Stomach (tissue), 9 donors: ENCODE results near the gene PRKG1. TPM values are rescaled to one million over a fixed set of nuclear protein-coding genes. Genes with fewer than 3 reads are reported as not detected.

Experiments
- DNase-seq, 2 donors: peaks; one replicate each; pipeline versions ENCODE4 v3.0.0 to v3.0.0-alpha.2; 2013 to 2019
- H3K27ac ChIP-seq, 5 donors: fragments of 200-600 bp in 4 of 5; sonication (generic) in 4 of 5; one replicate each; pipeline ENCODE4 v1.5.1; 2013 to 2019; ENCODE audit warnings: mild to moderate bottlenecking in 1 of 5, moderate library complexity in 1 of 5
- H3K27me3 ChIP-seq, 3 donors: fragments of 200-600 bp; sonication (generic); one replicate each; pipeline ENCODE4 v1.5.1; 2017 to 2019; ENCODE audit warnings: mixed run types in 1 of 3
- H3K36me3 ChIP-seq, 4 donors: fragments of 200-600 bp; sonication (generic); 1 replicate in 3 of 4; 2 replicates in 1 of 4; pipeline ENCODE4 v1.5.1; 2016 to 2019
- H3K4me1 ChIP-seq, 4 donors: fragments of 200-600 bp; sonication (generic); one replicate each; pipeline ENCODE4 v1.5.1; 2016 to 2019
- H3K4me3 ChIP-seq, 4 donors: fragments of 200-600 bp; sonication (generic) in 3 of 4; one replicate each; pipeline ENCODE4 v1.5.1; 2016 to 2019; ENCODE audit warnings: mild to moderate bottlenecking in 1 of 4
- H3K9me3 ChIP-seq, 4 donors: fragments of 200-600 bp; sonication (generic); one replicate each; pipeline ENCODE4 v1.5.1; 2016 to 2019
- CTCF ChIP-seq, 7 experiments: fragments of 450-650 bp in 4 of 7; fragments of 200-600 bp in 3 of 7; sonication (generic) in 3 of 7; IDR thresholded peaks; one replicate each; pipeline ENCODE4 v1.5.1; 2016 to 2019; ENCODE audit warnings: antibody characterized with exemption in 7 of 7, control low read depth in 2 of 7, mild to moderate bottlenecking in 1 of 7
- EP300 ChIP-seq: sonication (generic); formaldehyde crosslinking; IDR thresholded peaks from one replicate; pipeline ENCODE4 v1.6.1; 2017; ENCODE audit warnings: antibody characterized with exemption
- POLR2A ChIP-seq, 4 donors: fragments of 450-650 bp; IDR thresholded peaks; one replicate each; pipeline ENCODE4 v1.6.1; 2016; ENCODE audit warnings: antibody characterized with exemption in 4 of 4, control low read depth in 2 of 4, mild to moderate bottlenecking in 1 of 4, moderate library complexity in 1 of 4
- POLR2AphosphoS5 ChIP-seq, 3 donors: sonication (generic); formaldehyde crosslinking; IDR thresholded peaks; one replicate each; pipeline ENCODE4 v1.6.1; 2016; ENCODE audit warnings: antibody characterized with exemption in 3 of 3
- WGBS, 5 donors: extraction: QIAGEN DNeasy Blood & Tissue Kit in 3 of 5; methylation state at CpG; one replicate each; pipeline versions ENCODE4 v1.1.5 to v1.1.7; 2013 to 2018; 5-methylcytosine and 5-hydroxymethylcytosine counted together
- intact Hi-C: fragments of 100-400 bp; cut with DNase I; formaldehyde crosslinking; loops from one replicate; pipeline ENCODE4 v1.15.1; 2023; ENCODE audit warnings: low total_unique reads
- polyA plus RNA-seq, 3 donors: library from polyadenylated mRNA; stranded (reverse); fragments of 200-250 nt; gene quantifications; one replicate each; pipeline ENCODE4 v1.2.3, GENCODE V29; 2013
- total RNA-seq, 5 donors: library from RNA; depleted of rRNA; stranded (reverse); fragments of >200 nt; gene quantifications; one replicate each; pipeline versions ENCODE4 v1.1.0 to v1.2.3, GENCODE V29; 2014 to 2016
- donor health status: healthy with polysubstance abuse.
- donor health status: Bipolar disorder and iron deficiency.
- donor health status: healthy.

Gene PRKG1
- total and polyA plus RNA-seq, 8 donors = 1.5 to 89.2 (median 14.3) TPM

- intact Hi-C loops = no loop called here
- no peak overlapping the region for H3K27ac ChIP-seq
- no peak overlapping the region for H3K4me3 ChIP-seq
- peaks cover 0 to 10% (median 4%) of the 10 kb centered on the region in 4 donors for H3K9me3 ChIP-seq
- no peaks in the 10 kb centered on the region for H3K36me3 ChIP-seq
- H3K4me1 ChIP-seq = peaks cover 0 to 4% (median 2%) of the 10 kb centered on the region in 4 donors
- TF ChIP-seq EP300 = no peak
- TF ChIP-seq POLR2AphosphoS5 (IDR thresholded peaks at IDR 0.05) = no peak
- TF ChIP-seq POLR2A (IDR thresholded peaks at IDR 0.05) = no peak
- no peak for TF ChIP-seq CTCF (IDR thresholded peaks at IDR 0.05)
- DNase-seq = no peak
- H3K27me3 ChIP-seq = no peaks in the 10 kb centered on the region
Observed at GRCh38 chr10:51675088-51675487, 600.8 kb downstream of the PRKG1 start.

GRCh38 chr10:51679841-51680240 lies 605.6 kb downstream of the PRKG1 start:
- 37 to 72% (median 49%) methylated on average over 4 to 6 of the region's 6 CpGs for WGBS, 5 donors
- Histone ChIP-seq H3K27ac (no peak overlapping the region), H3K4me3 (no peak overlapping the region), H3K9me3 (no peaks in the 10 kb centered on the region), H3K27me3 (no peaks in the 10 kb centered on the region), H3K4me1 (peaks cover 0 to 20% (median 10%) of the 10 kb centered on the region in 4 donors), H3K36me3 (no peaks in the 10 kb centered on the region)
- intact Hi-C loops = no loop called here
- TF ChIP-seq CTCF (IDR thresholded peaks at IDR 0.05) (no peak), POLR2AphosphoS5 (IDR thresholded peaks at IDR 0.05) (no peak), EP300 (no peak), POLR2A (IDR thresholded peaks at IDR 0.05) (no peak)
- no peak for DNase-seq

- intact Hi-C loops = no loop called here
- Histone ChIP-seq H3K27me3 (no peaks in the 10 kb centered on the region), H3K36me3 (no peaks in the 10 kb centered on the region), H3K9me3 (no peaks in the 10 kb centered on the region), H3K4me3 (no peak overlapping the region), H3K27ac (no peak overlapping the region), H3K4me1 (peaks cover 0 to 18% (median 10%) of the 10 kb centered on the region in 4 donors)
- WGBS, 5 donors = 60 to 82% (median 76%) methylated on average over 4 of the region's 4 CpGs
- DNase-seq = peak in 1 of 2 donors; percentile 27
- TF ChIP-seq CTCF (IDR thresholded peaks at IDR 0.05) = no peak
- no peak for TF ChIP-seq EP300
- no peak for TF ChIP-seq POLR2A (IDR thresholded peaks at IDR 0.05)
- TF ChIP-seq POLR2AphosphoS5 (IDR thresholded peaks at IDR 0.05) = no peak
Observed at GRCh38 chr10:51683031-51683691, 608.9 kb downstream of the PRKG1 start.

- no peak overlapping the region for H3K4me3 ChIP-seq
Observed at GRCh38 chr10:51685768-51686167, 611.5 kb downstream of the PRKG1 start.

More at GRCh38 chr10:51685768-51686167, 611.5 kb downstream of the PRKG1 start:
- no peak for TF ChIP-seq EP300
- TF ChIP-seq POLR2A (IDR thresholded peaks at IDR 0.05) = no peak
- no peak for TF ChIP-seq POLR2AphosphoS5 (IDR thresholded peaks at IDR 0.05)
- TF ChIP-seq CTCF (IDR thresholded peaks at IDR 0.05) = no peak
- H3K9me3 ChIP-seq = no peaks in the 10 kb centered on the region
- H3K27me3 ChIP-seq = no peaks in the 10 kb centered on the region
- intact Hi-C loops = no loop called here
- H3K36me3 ChIP-seq = no peaks in the 10 kb centered on the region
- 77 to 90% (median 79%) methylated on average over 2 of the region's 2 CpGs for WGBS, 5 donors
- no peak overlapping the region for H3K27ac ChIP-seq
- no peak for DNase-seq
- H3K4me1 ChIP-seq = peaks cover 0 to 17% (median 8%) of the 10 kb centered on the region in 4 donors
